Measurements from ENCODE around the gene CFAP53. TPM values are rescaled to one million over a fixed set of nuclear protein-coding genes. Genes with fewer than 3 reads are reported as not detected.

CFAP53 gene
- total RNA-seq, 1 experiment from 2014 or later, result 0.26 TPM

- no peak overlapping the region for H3K4me3 ChIP-seq (ENCODE audit: low read depth, low read length, poor library complexity, severe bottlenecking)
- no TSS peak for BruUV-seq (replicated peaks)
- H3K27ac ChIP-seq (ENCODE audit: low read depth, low read length, poor library complexity, severe bottlenecking), result no peak overlapping the region
- no peak for DNase-seq (ENCODE audit: low spot score)
- no peaks in the 10 kb centered on the region for H3K9me3 ChIP-seq (ENCODE audit: low read depth, low read length, poor library complexity, severe bottlenecking)
- ChIA-PET CTCF (no interaction called here), POLR2A (ENCODE audit: low non-redundant PET) (no interaction called here)
- no peak for TF ChIP-seq CTCF (conservative IDR thresholded peaks at IDR 0.05; ENCODE audit: low read depth, low read length)
- no peak for TF ChIP-seq EZH2 (IDR thresholded peaks at IDR 0.05; ENCODE audit: borderline replicate concordance, low read depth, low read length, poor library complexity, severe bottlenecking)
- H3K36me3 ChIP-seq (ENCODE audit: insufficient read depth, low read length, poor library complexity, severe bottlenecking), result no peaks in the 10 kb centered on the region
- H3K27me3 ChIP-seq (replicated peaks; ENCODE audit: insufficient read depth, low read depth, low read length, poor library complexity), result peaks cover 33% of the 10 kb centered on the region
- no peaks in the 10 kb centered on the region for H3K4me1 ChIP-seq (ENCODE audit: insufficient read depth, low read length, poor library complexity, severe bottlenecking)
- intact Hi-C loops (cut with micrococcal nuclease; ENCODE audit: unreplicated experiment), result loop anchor here (5.0 to 10.0 kb wide), 2 partner anchors 225 to 343 kb away; no protein-coding TSS in a partner anchor
Measured at GRCh38 chr18:50207722-50208121, 58.6 kb downstream of the CFAP53 start.

GRCh38 chr18:50203801-50204604 lies 62.3 kb downstream of the CFAP53 start:
- no peaks in the 10 kb centered on the region for H3K4me1 ChIP-seq (ENCODE audit: insufficient read depth, low read length, poor library complexity, severe bottlenecking)
- peaks cover 63% of the 10 kb centered on the region for H3K27me3 ChIP-seq (replicated peaks; ENCODE audit: insufficient read depth, low read depth, low read length, poor library complexity)
- no peak overlapping the region for H3K27ac ChIP-seq (ENCODE audit: low read depth, low read length, poor library complexity, severe bottlenecking)
- TF ChIP-seq EZH2 (IDR thresholded peaks at IDR 0.05; ENCODE audit: borderline replicate concordance, low read depth, low read length, poor library complexity, severe bottlenecking), result no peak
- peak; percentile 78 for TF ChIP-seq CTCF (conservative IDR thresholded peaks at IDR 0.05; ENCODE audit: low read depth, low read length)
- no peak overlapping the region for H3K4me3 ChIP-seq (ENCODE audit: low read depth, low read length, poor library complexity, severe bottlenecking)
- H3K36me3 ChIP-seq (ENCODE audit: insufficient read depth, low read length, poor library complexity, severe bottlenecking), result no peaks in the 10 kb centered on the region
- no peaks in the 10 kb centered on the region for H3K9me3 ChIP-seq (ENCODE audit: low read depth, low read length, poor library complexity, severe bottlenecking)
- POLR2A ChIA-PET (ENCODE audit: low non-redundant PET), result no interaction called here
- BruUV-seq (replicated peaks), result no TSS peak
- intact Hi-C loops (cut with micrococcal nuclease; ENCODE audit: unreplicated experiment), result loop anchor here (5.0 to 10.0 kb wide), 4 partner anchors 153 to 692 kb away; no protein-coding TSS in a partner anchor
- DNase-seq (ENCODE audit: low spot score), result peak; percentile 65
- CTCF ChIA-PET, result interaction anchor here (0.5 to 1.5 kb wide), 6 partner anchors 77 to 694 kb away, joined by 3 to 5 read pairs (median 4); partner anchors contain the start of gene MBD1

GRCh38 chr18:50201476-50202018 lies 64.7 kb downstream of the CFAP53 start:
- no peaks in the 10 kb centered on the region for H3K36me3 ChIP-seq (ENCODE audit: insufficient read depth, low read length, poor library complexity, severe bottlenecking)
- no peak overlapping the region for H3K27ac ChIP-seq (ENCODE audit: low read depth, low read length, poor library complexity, severe bottlenecking)
- no peak overlapping the region for H3K4me3 ChIP-seq (ENCODE audit: low read depth, low read length, poor library complexity, severe bottlenecking)
- DNase-seq (ENCODE audit: low spot score), result no peak
- intact Hi-C loops (cut with micrococcal nuclease; ENCODE audit: unreplicated experiment), result loop anchor here (5.0 to 10.0 kb wide), 4 partner anchors 156 to 689 kb away; no protein-coding TSS in a partner anchor
- H3K4me1 ChIP-seq (ENCODE audit: insufficient read depth, low read length, poor library complexity, severe bottlenecking), result no peaks in the 10 kb centered on the region
- ChIA-PET POLR2A (ENCODE audit: low non-redundant PET) (no interaction called here), CTCF (no interaction called here)
- H3K27me3 ChIP-seq (replicated peaks; ENCODE audit: insufficient read depth, low read depth, low read length, poor library complexity), result peaks cover 84% of the 10 kb centered on the region
- no peaks in the 10 kb centered on the region for H3K9me3 ChIP-seq (ENCODE audit: low read depth, low read length, poor library complexity, severe bottlenecking)
- BruUV-seq (replicated peaks), result no TSS peak
- TF ChIP-seq CTCF (conservative IDR thresholded peaks at IDR 0.05; ENCODE audit: low read depth, low read length) (no peak), EZH2 (IDR thresholded peaks at IDR 0.05; ENCODE audit: borderline replicate concordance, low read depth, low read length, poor library complexity, severe bottlenecking) (no peak)
